ENCODE measurements around the gene ZXDC.

ZXDC gene

GRCh38 chr3:126424039-126424717 lies 51.5 kb downstream of the ZXDC start:
- Histone ChIP-seq H3K27ac (ENCODE audit: low read depth, low read length) (no peak overlapping the region), H3K36me3 (ENCODE audit: insufficient read depth, low read length) (no peaks in the 10 kb centered on the region), H3K27me3 (ENCODE audit: control insufficient read depth in 1 of 2, insufficient read depth in 2 of 2, low read length in 2 of 2) (no peaks in the 10 kb centered on the region), H3K4me3 (ENCODE audit: low read depth in 1 of 2, low read length in 2 of 2) (no peak overlapping the region), H3K9me3 (ENCODE audit: low read length) (peaks cover 5% of the 10 kb centered on the region), H3K9ac (ENCODE audit: low read length) (no peak overlapping the region), H3K4me1 (ENCODE audit: insufficient read depth, low read length) (no peaks in the 10 kb centered on the region)

DNA sequence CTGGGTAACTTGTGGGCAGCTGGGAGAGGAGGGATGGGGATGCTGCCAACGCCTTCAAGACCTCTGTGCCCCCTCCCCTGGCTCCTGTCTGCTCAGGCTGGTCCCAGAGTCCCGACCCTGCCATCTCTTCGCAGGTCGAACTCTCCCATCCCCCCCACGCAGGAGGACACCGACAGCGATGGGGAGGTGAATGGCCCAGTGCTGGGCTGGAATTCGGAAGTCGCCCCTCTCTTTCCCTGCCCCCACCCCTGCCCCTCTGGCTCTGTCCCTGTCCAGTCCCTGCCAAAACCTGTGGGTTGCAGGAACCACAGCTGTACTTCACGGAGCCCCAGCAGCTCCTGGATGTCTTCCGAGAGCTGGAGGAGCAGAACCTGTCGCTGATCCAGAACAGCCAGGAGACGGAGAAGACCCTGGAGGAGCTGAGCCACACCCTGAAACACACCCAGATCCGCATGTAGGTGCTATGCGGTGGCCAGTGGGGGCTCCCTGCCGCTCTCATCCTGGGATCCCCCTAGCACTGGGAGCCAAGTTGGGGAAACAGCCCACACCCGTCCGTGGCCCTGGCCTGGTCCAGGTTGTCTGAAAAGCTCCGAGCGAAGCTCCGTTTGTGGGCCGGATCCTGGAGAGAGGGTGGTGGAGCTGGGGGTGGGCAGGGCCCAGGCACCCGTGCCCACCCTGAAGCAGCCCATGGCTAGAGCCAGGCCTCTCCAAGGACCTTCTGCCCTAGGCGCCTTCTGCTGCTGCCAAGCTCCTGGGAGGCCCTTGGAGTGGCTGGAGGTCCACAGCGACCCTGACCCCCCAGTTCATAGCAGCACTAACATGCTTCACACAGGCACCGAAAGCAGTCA lies 52.3 kb downstream of the ZXDC start:
- peaks cover 5% of the 10 kb centered on the region for H3K9me3 ChIP-seq (ENCODE audit: low read length)
- no peaks in the 10 kb centered on the region for H3K36me3 ChIP-seq (ENCODE audit: insufficient read depth, low read length)
- H3K4me1 ChIP-seq (ENCODE audit: insufficient read depth, low read length): no peaks in the 10 kb centered on the region
- no peak overlapping the region for H3K9ac ChIP-seq (ENCODE audit: low read length)
- H3K27ac ChIP-seq (ENCODE audit: low read depth, low read length): no peak overlapping the region
- H3K27me3 ChIP-seq (ENCODE audit: control insufficient read depth in 1 of 2, insufficient read depth in 2 of 2, low read length in 2 of 2): no peaks in the 10 kb centered on the region
- no peak overlapping the region for H3K4me3 ChIP-seq (ENCODE audit: low read depth in 1 of 2, low read length in 2 of 2)

DNA sequence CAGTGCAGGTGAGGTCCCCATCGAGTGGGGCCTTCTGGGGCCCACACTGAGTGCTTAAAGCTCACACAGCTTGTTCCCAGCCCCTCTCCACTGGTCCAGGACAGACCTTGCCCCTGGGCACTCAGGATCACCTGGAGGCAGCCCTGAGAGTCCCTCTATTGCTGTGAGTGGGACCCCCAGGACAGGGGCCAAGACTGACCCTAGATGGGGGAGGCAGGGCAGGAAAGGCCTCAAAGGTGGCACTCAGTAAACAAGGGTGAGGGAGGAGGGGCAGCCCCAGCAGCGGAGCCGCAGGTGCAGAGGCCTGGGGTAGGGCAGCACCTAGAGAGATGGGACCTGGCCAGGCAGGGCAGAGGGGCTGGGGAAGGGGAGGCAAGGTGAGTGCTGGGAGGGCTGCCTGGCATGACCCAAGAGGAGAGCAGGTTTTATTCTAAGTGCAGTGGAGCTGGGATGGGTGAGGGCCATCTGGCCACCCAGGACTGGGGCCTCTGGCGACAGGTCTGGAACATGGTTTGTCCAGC lies 53.1 kb downstream of the ZXDC start:
- Histone ChIP-seq H3K4me1 (ENCODE audit: insufficient read depth, low read length) (no peaks in the 10 kb centered on the region), H3K36me3 (ENCODE audit: insufficient read depth, low read length) (no peaks in the 10 kb centered on the region), H3K9me3 (ENCODE audit: low read length) (peaks cover 5% of the 10 kb centered on the region), H3K4me3 (ENCODE audit: low read depth in 1 of 2, low read length in 2 of 2) (no peak overlapping the region), H3K27ac (ENCODE audit: low read depth, low read length) (no peak overlapping the region), H3K27me3 (ENCODE audit: control insufficient read depth in 1 of 2, insufficient read depth in 2 of 2, low read length in 2 of 2) (peaks cover 3 to 4% of the 10 kb centered on the region in 2 donors), H3K9ac (ENCODE audit: low read length) (no peak overlapping the region)

DNA sequence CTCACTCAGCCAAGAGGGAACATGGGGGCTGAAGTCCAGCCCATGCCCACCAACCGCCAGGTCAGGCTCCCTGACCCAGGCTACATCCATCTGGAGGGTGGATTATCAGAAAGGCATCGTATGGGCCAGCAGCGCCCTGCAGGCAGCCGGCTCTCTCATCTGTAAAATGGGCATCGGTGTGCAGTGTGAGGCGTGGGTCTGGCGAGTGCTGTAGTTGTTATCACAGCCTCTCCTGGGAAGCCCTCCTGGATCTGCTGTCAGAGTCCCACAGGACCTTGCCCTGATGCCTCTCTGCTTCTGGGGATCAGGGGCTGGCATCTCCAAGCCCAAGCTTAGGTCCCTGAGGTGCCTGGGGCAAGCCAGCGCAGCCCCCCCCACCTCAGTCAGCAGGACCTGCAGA lies 53.6 kb downstream of the ZXDC start:
- H3K9ac ChIP-seq (ENCODE audit: low read length): no peak overlapping the region
- H3K36me3 ChIP-seq (ENCODE audit: insufficient read depth, low read length): no peaks in the 10 kb centered on the region
- H3K27me3 ChIP-seq (ENCODE audit: control insufficient read depth in 1 of 2, insufficient read depth in 2 of 2, low read length in 2 of 2): peaks cover 8 to 9% of the 10 kb centered on the region in 2 donors
- H3K27ac ChIP-seq (ENCODE audit: low read depth, low read length): no peak overlapping the region
- H3K4me3 ChIP-seq (ENCODE audit: low read depth in 1 of 2, low read length in 2 of 2): no peak overlapping the region
- peaks cover 5% of the 10 kb centered on the region for H3K9me3 ChIP-seq (ENCODE audit: low read length)
- no peaks in the 10 kb centered on the region for H3K4me1 ChIP-seq (ENCODE audit: insufficient read depth, low read length)

DNA sequence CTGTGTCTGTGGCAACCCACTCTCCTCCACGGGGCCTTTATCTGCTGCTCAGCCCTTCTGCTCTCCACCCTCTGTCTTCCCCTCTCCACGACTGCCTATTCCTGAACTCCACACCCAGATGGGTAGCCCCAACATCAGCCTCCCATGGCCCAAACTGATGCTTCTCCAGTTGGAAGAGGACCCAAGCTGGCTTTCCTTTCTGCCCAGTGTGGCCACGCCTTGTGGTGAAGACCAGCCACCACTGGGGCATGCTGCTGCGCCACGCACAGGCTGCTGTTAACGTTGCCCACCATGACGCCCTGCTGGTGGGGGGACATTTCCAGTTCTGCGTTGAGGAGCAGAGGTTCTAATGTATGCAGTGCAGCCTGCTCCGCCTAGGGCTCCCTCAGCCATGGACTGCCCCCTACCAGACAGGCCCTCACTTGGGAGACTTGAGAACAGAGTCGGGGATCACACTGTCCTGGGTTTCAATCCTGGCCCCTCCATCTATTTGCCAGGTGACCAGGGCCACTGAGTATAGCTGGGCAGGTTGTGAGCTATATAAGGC lies 54.0 kb downstream of the ZXDC start:
- Histone ChIP-seq H3K4me1 (ENCODE audit: insufficient read depth, low read length) (no peaks in the 10 kb centered on the region), H3K4me3 (ENCODE audit: low read depth in 1 of 2, low read length in 2 of 2) (no peak overlapping the region), H3K36me3 (ENCODE audit: insufficient read depth, low read length) (no peaks in the 10 kb centered on the region), H3K27me3 (ENCODE audit: control insufficient read depth in 1 of 2, insufficient read depth in 2 of 2, low read length in 2 of 2) (peaks cover 13% of the 10 kb centered on the region in 2 donors), H3K27ac (ENCODE audit: low read depth, low read length) (no peak overlapping the region), H3K9me3 (ENCODE audit: low read length) (peaks cover 5% of the 10 kb centered on the region), H3K9ac (ENCODE audit: low read length) (no peak overlapping the region)

DNA sequence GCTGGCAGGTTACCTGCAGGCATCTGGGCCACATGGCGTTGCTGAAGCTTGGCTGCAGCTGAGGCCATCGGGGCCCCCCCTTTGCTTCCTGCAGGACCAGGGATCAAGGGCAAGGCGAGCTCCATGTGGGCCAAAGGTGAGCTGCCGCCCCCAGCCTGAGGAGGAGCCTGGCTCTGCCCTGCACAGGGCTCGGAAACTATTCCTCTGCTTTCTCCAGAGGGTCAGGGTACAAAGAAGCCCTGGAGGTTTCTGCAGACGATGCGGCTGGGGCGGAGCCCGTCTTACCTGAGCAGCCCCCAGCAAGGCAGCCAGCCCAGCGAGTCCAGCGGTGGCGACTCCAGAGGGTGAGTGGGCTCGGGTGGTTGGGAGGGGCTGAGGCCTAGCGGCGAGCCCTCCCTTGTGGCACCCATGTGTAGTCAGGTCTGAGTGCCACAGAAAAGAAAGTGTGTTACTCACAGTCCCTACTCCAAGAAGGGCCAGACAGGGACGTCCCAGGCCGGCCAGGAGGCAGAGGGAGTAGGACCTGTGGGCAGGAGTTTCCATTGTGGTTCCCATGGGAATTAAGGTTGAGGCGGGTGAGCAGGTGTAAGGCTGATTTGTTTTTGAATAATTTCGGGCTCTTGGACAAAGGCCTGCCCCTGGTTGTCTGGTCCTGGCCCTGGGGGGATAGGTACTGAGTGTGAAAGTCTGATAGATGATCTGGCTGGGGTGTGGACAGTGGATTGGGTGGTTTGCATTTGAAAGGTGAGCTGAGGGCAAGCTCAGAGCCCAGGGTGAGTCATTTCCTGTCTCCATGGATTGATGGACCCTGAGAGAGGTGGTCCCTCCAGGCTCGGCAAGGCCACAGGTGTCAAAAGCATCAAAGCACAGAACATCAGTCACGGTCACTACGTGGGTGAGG lies 55.6 kb downstream of the ZXDC start:
- Histone ChIP-seq H3K27ac (ENCODE audit: low read depth, low read length) (no peak overlapping the region), H3K9ac (ENCODE audit: low read length) (no peak overlapping the region), H3K4me3 (ENCODE audit: low read depth in 1 of 2, low read length in 2 of 2) (no peak overlapping the region)

GRCh38 chr3:126419151-126419703 lies 56.5 kb downstream of the ZXDC start:
- Histone ChIP-seq H3K27me3 (ENCODE audit: control insufficient read depth in 1 of 2, insufficient read depth in 2 of 2, low read length in 2 of 2) (peaks cover 13 to 26% of the 10 kb centered on the region in 2 donors), H3K9me3 (ENCODE audit: low read length) (no peaks in the 10 kb centered on the region), H3K4me3 (ENCODE audit: low read depth in 1 of 2, low read length in 2 of 2) (no peak overlapping the region), H3K4me1 (ENCODE audit: insufficient read depth, low read length) (no peaks in the 10 kb centered on the region), H3K9ac (ENCODE audit: low read length) (no peak overlapping the region), H3K36me3 (ENCODE audit: insufficient read depth, low read length) (no peaks in the 10 kb centered on the region), H3K27ac (ENCODE audit: low read depth, low read length) (no peak overlapping the region)

More for the DNA sequence above, 55.6 kb downstream of the ZXDC start:
- H3K27me3 ChIP-seq (ENCODE audit: control insufficient read depth in 1 of 2, insufficient read depth in 2 of 2, low read length in 2 of 2): peaks cover 13 to 26% of the 10 kb centered on the region in 2 donors
- H3K36me3 ChIP-seq (ENCODE audit: insufficient read depth, low read length): no peaks in the 10 kb centered on the region
- H3K9me3 ChIP-seq (ENCODE audit: low read length): no peaks in the 10 kb centered on the region
- no peaks in the 10 kb centered on the region for H3K4me1 ChIP-seq (ENCODE audit: insufficient read depth, low read length)

- H3K27ac ChIP-seq (ENCODE audit: low read depth, low read length): no peak overlapping the region
- no peaks in the 10 kb centered on the region for H3K36me3 ChIP-seq (ENCODE audit: insufficient read depth, low read length)
- H3K4me1 ChIP-seq (ENCODE audit: insufficient read depth, low read length): no peaks in the 10 kb centered on the region
- no peak overlapping the region for H3K9ac ChIP-seq (ENCODE audit: low read length)
- H3K27me3 ChIP-seq (ENCODE audit: control insufficient read depth in 1 of 2, insufficient read depth in 2 of 2, low read length in 2 of 2): peaks cover 13 to 26% of the 10 kb centered on the region in 2 donors
- H3K4me3 ChIP-seq (ENCODE audit: low read depth in 1 of 2, low read length in 2 of 2): no peak overlapping the region
- no peaks in the 10 kb centered on the region for H3K9me3 ChIP-seq (ENCODE audit: low read length)
Observed at GRCh38 chr3:126418661-126419131, 57.0 kb downstream of the ZXDC start.

GRCh38 chr3:126417981-126418530 lies 57.6 kb downstream of the ZXDC start:
- Histone ChIP-seq H3K4me1 (ENCODE audit: insufficient read depth, low read length) (no peaks in the 10 kb centered on the region), H3K4me3 (ENCODE audit: low read depth in 1 of 2, low read length in 2 of 2) (no peak overlapping the region), H3K9me3 (ENCODE audit: low read length) (no peaks in the 10 kb centered on the region), H3K9ac (ENCODE audit: low read length) (no peak overlapping the region), H3K27ac (ENCODE audit: low read depth, low read length) (no peak overlapping the region), H3K27me3 (ENCODE audit: control insufficient read depth in 1 of 2, insufficient read depth in 2 of 2, low read length in 2 of 2) (peaks cover 13 to 26% of the 10 kb centered on the region in 2 donors), H3K36me3 (ENCODE audit: insufficient read depth, low read length) (no peaks in the 10 kb centered on the region)

DNA sequence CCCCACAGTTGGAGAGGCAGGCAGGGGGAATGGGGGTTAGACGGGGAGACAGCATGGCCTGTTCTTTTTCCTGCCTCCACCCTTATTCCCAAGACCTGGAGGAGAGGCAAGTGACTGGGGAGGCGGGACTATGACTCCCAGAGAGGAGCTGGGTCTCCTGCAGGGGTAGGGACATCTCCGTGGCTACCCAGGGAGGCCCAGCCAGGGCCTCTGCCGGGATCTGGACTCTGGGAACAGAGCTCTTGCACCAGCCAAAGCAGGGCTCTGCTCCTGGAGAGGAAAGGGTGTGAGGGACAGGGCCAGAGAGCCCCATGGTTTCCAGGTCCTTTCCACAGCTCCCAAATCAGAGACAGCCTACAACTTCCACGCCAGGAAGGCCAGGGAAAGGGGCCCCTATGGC lies 58.2 kb downstream of the ZXDC start:
- no peaks in the 10 kb centered on the region for H3K36me3 ChIP-seq (ENCODE audit: insufficient read depth, low read length)
- H3K9ac ChIP-seq (ENCODE audit: low read length): no peak overlapping the region
- no peaks in the 10 kb centered on the region for H3K4me1 ChIP-seq (ENCODE audit: insufficient read depth, low read length)
- peaks cover 13 to 26% of the 10 kb centered on the region in 2 donors for H3K27me3 ChIP-seq (ENCODE audit: control insufficient read depth in 1 of 2, insufficient read depth in 2 of 2, low read length in 2 of 2)
- no peak overlapping the region for H3K4me3 ChIP-seq (ENCODE audit: low read depth in 1 of 2, low read length in 2 of 2)
- no peak overlapping the region for H3K27ac ChIP-seq (ENCODE audit: low read depth, low read length)
- H3K9me3 ChIP-seq (ENCODE audit: low read length): no peaks in the 10 kb centered on the region
